Stimulated activated CD8-positive, alpha-beta memory T cell treated with anti-CD3 and anti-CD28 coated beads, Interleukin-4, amount 100 ng/mL, for 24 hours (primary cell): ENCODE data around the gene GRIP2.

Experiments
- DNase-seq: peaks from one replicate; pipeline ENCODE4 v3.0.0-alpha.2; 2020; ENCODE audit warnings: low read depth

GRIP2 gene

GRCh38 chr3:14539742-14540491, at the start of gene GRIP2:
Gene GRIP2 (minus strand): TSS chr3:14540342. CDS start chr3:14540308, 34 bp downstream.
- DNase-seq, result no peak

- DNase-seq, result no peak
These were observed 48.4 kb upstream of the GRIP2 start for GRCh38 chr3:14588425-14589112.

- no peak for DNase-seq
These were observed 47.7 kb upstream of the GRIP2 start for GRCh38 chr3:14587740-14588360.

GRCh38 chr3:14586611-14587010, 46.5 kb upstream of the GRIP2 start:
- no peak for DNase-seq

- no peak for DNase-seq
These were observed 43.5 kb upstream of the GRIP2 start for GRCh38 chr3:14583548-14584091.

- DNase-seq, result no peak
These were observed 41.9 kb upstream of the GRIP2 start for GRCh38 chr3:14582045-14582410.

- no peak for DNase-seq
These were observed 41.3 kb upstream of the GRIP2 start for GRCh38 chr3:14581334-14582044.

GRCh38 chr3:14577897-14578296, 37.8 kb upstream of the GRIP2 start:
- no peak for DNase-seq

GRCh38 chr3:14576163-14576562, 36.0 kb upstream of the GRIP2 start:
- no peak for DNase-seq

GRCh38 chr3:14574183-14574582, 34.0 kb upstream of the GRIP2 start:
- no peak for DNase-seq

GRCh38 chr3:14573706-14574105, 33.6 kb upstream of the GRIP2 start:
- DNase-seq, result no peak

- no peak for DNase-seq
These were observed 30.7 kb upstream of the GRIP2 start for GRCh38 chr3:14570864-14571263.

GRCh38 chr3:14570089-14570488, 29.9 kb upstream of the GRIP2 start:
- DNase-seq, result no peak

- DNase-seq, result no peak
These were observed 29.4 kb upstream of the GRIP2 start for GRCh38 chr3:14569474-14570000.

GRCh38 chr3:14568269-14568668, 28.1 kb upstream of the GRIP2 start:
- DNase-seq, result no peak

- no peak for DNase-seq
These were observed 26.7 kb upstream of the GRIP2 start for GRCh38 chr3:14566812-14567211.

GRCh38 chr3:14565868-14566588, 25.9 kb upstream of the GRIP2 start:
- DNase-seq, result no peak

GRCh38 chr3:14564741-14565140, 24.6 kb upstream of the GRIP2 start:
- no peak for DNase-seq

- DNase-seq, result no peak
These were observed 23.9 kb upstream of the GRIP2 start for GRCh38 chr3:14563946-14564539.

- no peak for DNase-seq
These were observed 22.2 kb upstream of the GRIP2 start for GRCh38 chr3:14562121-14562890.
